IPS-NIHi11 (cell line): Measurements from ENCODE around the gene DAAM1.

Source experiments
- DNase-seq: peaks from one replicate; pipeline ENCODE4 v3.0.0; 2012; ENCODE audit warnings: mixed read lengths, low spot score

The DAAM1 gene

GRCh38 chr14:59341858-59342477 is 153.5 kb downstream of the DAAM1 start:
- DNase-seq, result no peak

- peak; percentile 30 for DNase-seq
These were observed 154.3 kb downstream of the DAAM1 start for GRCh38 chr14:59342516-59343484.

- DNase-seq, result peak; percentile 32
These were observed 155.1 kb downstream of the DAAM1 start for GRCh38 chr14:59343585-59343984.

- no peak for DNase-seq
These were observed 155.5 kb downstream of the DAAM1 start for GRCh38 chr14:59344016-59344415.

- no peak for DNase-seq
These were observed 156.4 kb downstream of the DAAM1 start for GRCh38 chr14:59344691-59345455.

GRCh38 chr14:59346329-59346728 is 157.9 kb downstream of the DAAM1 start:
- no peak for DNase-seq

GRCh38 chr14:59346796-59347510 is 158.5 kb downstream of the DAAM1 start:
- no peak for DNase-seq

GRCh38 chr14:59347511-59347900 is 159.0 kb downstream of the DAAM1 start:
- DNase-seq, result no peak

- DNase-seq, result no peak
These were observed 159.4 kb downstream of the DAAM1 start for GRCh38 chr14:59347915-59348314.

GRCh38 chr14:59349258-59349701 is 160.8 kb downstream of the DAAM1 start:
- DNase-seq, result no peak

- DNase-seq, result no peak
These were observed 164.5 kb downstream of the DAAM1 start for GRCh38 chr14:59352961-59353360.

GRCh38 chr14:59354666-59355065 is 166.2 kb downstream of the DAAM1 start:
- no peak for DNase-seq

GRCh38 chr14:59355091-59355490 is 166.6 kb downstream of the DAAM1 start:
- DNase-seq, result no peak

GRCh38 chr14:59356312-59356711 is 167.8 kb downstream of the DAAM1 start:
- DNase-seq, result no peak

GRCh38 chr14:59356767-59357166 is 168.3 kb downstream of the DAAM1 start:
- no peak for DNase-seq

- DNase-seq, result peak; percentile 75
These were observed 169.6 kb downstream of the DAAM1 start for GRCh38 chr14:59358102-59358501.

GRCh38 chr14:59358784-59359183 is 170.3 kb downstream of the DAAM1 start:
- DNase-seq, result no peak

GRCh38 chr14:59359431-59360124 is 171.1 kb downstream of the DAAM1 start:
- no peak for DNase-seq

GRCh38 chr14:59360233-59360632 is 171.8 kb downstream of the DAAM1 start:
- no peak for DNase-seq

GRCh38 chr14:59360923-59361794 is 172.7 kb downstream of the DAAM1 start:
- DNase-seq, result no peak
